Gastroesophageal sphincter (tissue), 3 donors: ENCODE measurements around the gene SDK1.

ENCODE experiments used
- CTCF ChIP-seq, 4 experiments: fragments of 200-600 bp in 2 of 4; fragments of 450-650 bp in 2 of 4; sonication (generic) in 1 of 4; IDR thresholded peaks; one replicate each; pipeline ENCODE4 v1.5.1; 2017 to 2019; ENCODE audit warnings: antibody characterized with exemption in 4 of 4, mild to moderate bottlenecking in 2 of 4, moderate library complexity in 2 of 4
- EP300 ChIP-seq: sonication (generic); formaldehyde crosslinking; IDR thresholded peaks from one replicate; pipeline ENCODE4 v1.6.1; 2017; ENCODE audit warnings: antibody characterized with exemption, mild to moderate bottlenecking
- POLR2A ChIP-seq, 2 donors: fragments of 450-650 bp; IDR thresholded peaks; one replicate each; pipeline ENCODE4 v1.6.1; 2017; ENCODE audit warnings: antibody characterized with exemption in 2 of 2, mild to moderate bottlenecking in 2 of 2, moderate library complexity in 1 of 2
- POLR2AphosphoS5 ChIP-seq: sonication (generic); formaldehyde crosslinking; IDR thresholded peaks from one replicate; pipeline ENCODE4 v1.6.1; 2017; ENCODE audit warnings: antibody characterized with exemption

- no peak for TF ChIP-seq CTCF (IDR thresholded peaks at IDR 0.05)
- TF ChIP-seq POLR2AphosphoS5: no peak
- no peak for TF ChIP-seq POLR2A (IDR thresholded peaks at IDR 0.05)
- TF ChIP-seq EP300: no peak
Observed at GRCh38 chr7:3844540-3845151, 543.6 kb downstream of the SDK1 start.
